Measurements from ENCODE around the gene MT1G. TPM values are rescaled to one million over a fixed set of nuclear protein-coding genes. Genes with fewer than 3 reads are reported as not detected.
"Not testable (repeated sequence)": the region's sequence is repeated elsewhere in the genome, so short reads cannot be mapped to it uniquely, and the experiment has no call there.

Gene MT1G
- total RNA-seq: 36.6 TPM

- Histone ChIP-seq H3K36me3 (no peaks in the 10 kb centered on the region), H3K27ac (no peak within 1 kb of the TSS), H3K4me3 (peak within 1 kb of the TSS; percentile 24 to 44), H3K9me3 (no peaks in the 10 kb centered on the region), H3K4me1 (peaks cover 0 to 10% of the 10 kb centered on the region in 2 donors), H3K27me3 (peaks cover 5% of the 10 kb centered on the region)
- peak in 1 of 2 donors; percentile 73 for DNase-seq (ENCODE audit: low spot score in 2 of 2)
- no peak for TF ChIP-seq CTCF (IDR thresholded peaks at IDR 0.05)
- intact Hi-C loops (cut with DNase I): no loop called here
Measured at GRCh38 chr16:56667581-56668571, at the start of gene MT1G. Gene MT1G (minus strand): TSS chr16:56668065. CDS start chr16:56667993, 72 bp downstream.

DNA sequence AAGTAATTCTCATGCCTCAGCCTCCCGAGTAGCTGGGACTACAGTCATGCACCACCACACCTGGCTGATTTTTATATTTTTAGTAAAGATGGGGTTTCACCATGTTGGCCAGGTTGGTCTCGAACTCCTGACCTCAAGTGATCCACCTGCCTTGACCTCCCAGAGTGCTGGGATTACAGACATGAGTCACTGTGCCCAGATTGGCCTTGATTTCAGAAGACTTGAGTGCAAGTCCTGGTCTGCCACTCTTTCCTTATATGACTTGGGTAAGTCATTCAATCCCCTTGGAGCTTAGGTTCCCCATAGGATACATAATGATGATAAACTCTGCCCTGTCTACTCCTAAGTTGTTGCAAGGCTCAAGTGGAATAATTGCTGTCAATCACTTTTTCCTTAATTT, 49.7 kb upstream of the MT1G start:
- DNase-seq (ENCODE audit: low spot score in 2 of 2); intact Hi-C loops (cut with DNase I); H3K36me3 ChIP-seq: not testable (repeated sequence)

DNA sequence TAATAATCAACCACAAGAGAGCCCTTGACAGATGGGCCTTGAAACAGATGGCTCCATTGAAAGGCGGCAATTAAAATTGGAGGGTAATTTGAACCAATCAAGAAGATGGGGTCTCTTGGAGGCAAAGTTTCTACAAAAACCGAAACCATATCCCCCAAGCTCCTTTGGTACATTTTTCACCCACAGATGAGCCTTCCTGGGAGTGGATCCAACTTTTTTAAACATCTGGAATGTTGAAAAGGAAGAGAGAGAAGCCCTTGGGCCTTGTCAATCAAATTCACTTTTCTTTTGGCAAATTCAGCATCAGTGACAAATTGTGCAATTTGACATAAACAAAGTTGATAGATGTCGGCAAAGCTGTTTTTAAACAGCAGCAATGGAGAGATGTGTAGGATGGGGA, 48.9 kb upstream of the MT1G start:
- intact Hi-C loops (cut with DNase I): no loop called here
- Histone ChIP-seq H3K27me3 (no peaks in the 10 kb centered on the region), H3K4me1 (no peaks in the 10 kb centered on the region), H3K9me3 (no peaks in the 10 kb centered on the region), H3K27ac (no peak overlapping the region), H3K36me3 (no peaks in the 10 kb centered on the region), H3K4me3 (no peak overlapping the region)
- TF ChIP-seq CTCF (IDR thresholded peaks at IDR 0.05): no peak
- no peak for DNase-seq (ENCODE audit: low spot score in 2 of 2)

More for the DNA sequence above, 49.7 kb upstream of the MT1G start:
- H3K27ac ChIP-seq, H3K4me3 ChIP-seq, H3K9me3 ChIP-seq, H3K27me3 ChIP-seq, H3K4me1 ChIP-seq: not testable (repeated sequence)

DNA sequence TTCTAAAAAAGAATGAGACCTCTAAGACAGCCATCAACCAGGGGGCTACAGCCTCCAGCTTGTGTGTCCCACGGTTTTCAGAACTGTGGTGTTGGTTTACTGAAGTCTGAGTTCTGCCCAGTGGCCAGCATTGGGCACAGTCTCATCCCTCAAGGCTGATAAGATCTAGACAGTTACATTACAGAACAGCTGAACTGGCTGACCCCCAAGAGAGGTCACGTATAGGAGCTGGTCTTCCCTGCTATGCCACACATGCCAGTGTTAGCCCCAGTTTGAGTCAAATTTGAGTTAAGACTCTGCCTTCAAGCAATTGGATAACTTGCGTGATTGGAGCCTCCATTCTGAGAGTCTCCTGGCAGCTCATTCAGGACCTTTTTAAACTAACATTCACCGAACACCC, 47.3 kb upstream of the MT1G start:
- intact Hi-C loops (cut with DNase I): no loop called here
- TF ChIP-seq CTCF (IDR thresholded peaks at IDR 0.05): no peak
- no peaks in the 10 kb centered on the region for H3K9me3 ChIP-seq
- H3K4me1 ChIP-seq: no peaks in the 10 kb centered on the region
- DNase-seq (ENCODE audit: low spot score in 2 of 2): no peak
- H3K27me3 ChIP-seq: no peaks in the 10 kb centered on the region
- H3K4me3 ChIP-seq: no peak overlapping the region
- no peaks in the 10 kb centered on the region for H3K36me3 ChIP-seq
- no peak overlapping the region for H3K27ac ChIP-seq

DNA sequence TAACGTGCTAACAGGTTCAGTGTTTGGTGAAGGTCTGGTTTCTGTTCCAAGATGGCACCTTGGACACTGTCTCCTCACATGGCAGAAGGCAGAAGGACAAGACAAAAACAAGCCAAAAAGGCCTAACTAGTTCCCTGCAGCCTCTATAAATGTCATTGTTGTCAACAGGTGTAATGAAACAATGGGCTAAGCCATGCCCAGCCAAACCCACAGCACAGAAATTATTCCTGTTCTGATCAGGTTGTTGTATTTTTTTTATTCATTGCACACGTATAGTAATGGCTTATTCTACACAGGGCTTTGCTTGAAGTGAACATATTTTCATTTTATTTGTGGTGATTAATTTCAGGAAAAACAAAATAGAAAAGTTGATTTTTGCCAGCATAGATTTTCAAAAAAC, 45.9 kb upstream of the MT1G start:
- intact Hi-C loops (cut with DNase I): no loop called here
- Histone ChIP-seq H3K4me1 (no peaks in the 10 kb centered on the region), H3K9me3 (no peaks in the 10 kb centered on the region), H3K36me3 (no peaks in the 10 kb centered on the region), H3K27ac (no peak overlapping the region), H3K27me3 (no peaks in the 10 kb centered on the region), H3K4me3 (no peak overlapping the region)
- no peak for DNase-seq (ENCODE audit: low spot score in 2 of 2)
- no peak for TF ChIP-seq CTCF (IDR thresholded peaks at IDR 0.05)

DNA sequence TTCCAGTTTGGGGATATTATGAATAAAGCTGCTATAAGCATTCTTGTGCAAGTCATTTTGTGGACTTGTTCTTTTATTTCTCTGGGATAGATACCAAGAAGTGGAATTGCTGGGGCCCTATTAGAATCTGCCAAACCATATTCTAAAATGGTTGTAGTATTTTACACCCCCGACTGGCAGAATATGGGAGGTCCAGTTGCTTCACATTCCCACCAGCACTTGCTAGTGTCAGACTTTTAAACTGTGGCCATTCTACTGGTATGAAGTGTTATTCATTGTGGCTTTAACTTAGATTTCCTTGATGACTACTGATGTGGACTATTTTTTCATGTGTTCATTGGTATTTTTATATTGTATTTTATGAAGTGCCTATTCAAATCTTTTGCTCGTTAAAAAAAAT, 44.0 kb upstream of the MT1G start:
- no peaks in the 10 kb centered on the region for H3K4me1 ChIP-seq
- DNase-seq (ENCODE audit: low spot score in 2 of 2): no peak
- no peak for TF ChIP-seq CTCF (IDR thresholded peaks at IDR 0.05)

More for the DNA sequence above, 44.0 kb upstream of the MT1G start:
- Histone ChIP-seq H3K36me3 (no peaks in the 10 kb centered on the region), H3K27me3 (no peaks in the 10 kb centered on the region), H3K27ac (no peak overlapping the region), H3K4me3 (no peak overlapping the region), H3K9me3 (no peaks in the 10 kb centered on the region)
- intact Hi-C loops (cut with DNase I): no loop called here
